Upper lobe of left lung (tissue), 4 donors: ENCODE results near the gene OR1N1.

ENCODE experiments used
- CTCF ChIP-seq, 6 experiments: fragments of 450-650 bp in 4 of 6; fragments of 200-600 bp in 2 of 6; sonication (generic) in 2 of 6; IDR thresholded peaks; one replicate each; pipeline ENCODE4 v1.5.1; 2016 to 2019; ENCODE audit warnings: antibody characterized with exemption in 6 of 6
- POLR2A ChIP-seq, 4 donors: fragments of 450-650 bp; IDR thresholded peaks; one replicate each; pipeline ENCODE4 v1.5.1; 2016 to 2017; ENCODE audit warnings: antibody characterized with exemption in 4 of 4, mild to moderate bottlenecking in 2 of 4
- POLR2AphosphoS5 ChIP-seq, 2 donors: sonication (generic); formaldehyde crosslinking; IDR thresholded peaks; one replicate each; pipeline ENCODE4 v1.5.1; 2017; ENCODE audit warnings: antibody characterized with exemption in 2 of 2

- TF ChIP-seq CTCF (IDR thresholded peaks at IDR 0.05) (no peak), POLR2AphosphoS5 (IDR thresholded peaks at IDR 0.05) (no peak), POLR2A (IDR thresholded peaks at IDR 0.05) (no peak)
Measured at GRCh38 chr9:122567901-122568300, 40.8 kb upstream of the OR1N1 start.
